ENCODE measurements around the gene CDR2. TPM values are rescaled to one million over a fixed set of nuclear protein-coding genes. Genes with fewer than 3 reads are reported as not detected.
A peak's percentile ranks its signal among the peaks of the same experiment; 100 is the strongest.
"Not testable (repeated sequence)": the region's sequence is repeated elsewhere in the genome, so short reads cannot be mapped to it uniquely, and the experiment has no call there.

Gene CDR2
- total RNA-seq (2014; rRNA removed; shearing (Covaris generic)): 22.0 and 22.4 TPM in 2 replicates

DNA sequence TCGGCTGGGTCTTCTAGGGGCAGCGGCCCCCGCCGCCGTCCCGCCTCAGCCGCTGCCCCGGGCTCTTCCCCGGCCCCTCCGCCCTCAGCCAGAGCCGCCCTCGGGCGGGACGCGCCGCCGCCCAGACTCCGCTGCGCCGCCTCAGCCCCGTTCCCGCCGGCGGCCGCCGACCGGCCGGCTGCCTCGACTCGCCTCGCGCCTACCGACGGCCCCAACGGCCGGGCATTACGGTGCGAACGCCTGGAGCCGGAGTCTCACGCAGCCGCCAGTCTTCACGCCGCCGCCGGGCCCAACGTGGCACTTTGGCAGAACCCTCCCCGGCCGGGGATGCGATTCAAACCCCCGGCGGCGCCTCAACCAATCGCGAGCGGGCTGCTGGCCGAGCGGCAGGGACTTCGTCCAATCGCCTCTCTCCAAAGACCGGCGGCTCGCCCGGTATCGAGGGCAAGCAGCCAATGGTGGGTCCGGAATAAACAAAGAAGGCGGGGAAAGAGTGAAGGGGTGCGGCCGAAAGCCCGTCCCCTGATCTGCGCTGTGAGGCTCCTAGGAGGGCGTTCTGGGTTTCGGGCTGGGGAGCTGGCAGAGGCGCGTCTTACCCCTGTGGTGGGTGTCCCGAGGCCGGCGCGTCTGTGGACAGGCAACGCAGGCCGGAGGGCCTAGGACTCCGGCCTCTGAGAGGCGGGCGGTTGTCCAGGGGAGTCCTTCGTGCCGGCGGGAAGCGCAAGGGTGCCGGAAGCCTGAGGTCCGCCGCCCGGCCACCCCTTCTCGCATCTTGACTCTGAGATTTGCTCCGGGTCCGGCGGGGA, at the start of gene CDR2:
TSS of gene CDR2 (minus strand) at position 309 of the 806 bp plus-strand sequence. CDS start 310 bp downstream, outside the sequence.
- peak; percentile 92 for DNase-seq (ENCODE audit: low spot score)

- no peak for DNase-seq (ENCODE audit: low spot score)
Measured at GRCh38 chr16:22423716-22424115, 49.3 kb upstream of the CDR2 start.

DNA sequence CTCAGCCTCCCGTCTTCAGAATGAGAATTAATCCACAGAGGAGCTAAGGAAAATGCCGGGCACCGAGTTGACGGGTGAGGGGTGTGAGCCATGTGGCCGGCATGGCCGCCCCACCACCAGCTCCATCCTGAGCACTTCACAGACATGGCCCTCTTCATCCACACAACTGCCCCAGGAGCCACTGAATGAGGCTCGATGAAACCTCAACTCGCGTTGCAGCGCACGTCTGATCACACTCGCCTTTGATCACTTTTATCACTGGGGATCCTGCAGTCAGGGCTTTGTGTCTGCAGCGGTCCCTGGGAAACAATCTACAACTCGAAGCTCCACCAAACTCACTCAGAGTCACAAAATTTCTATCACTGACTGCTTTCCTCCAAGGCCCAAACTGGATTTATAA, 46.7 kb upstream of the CDR2 start:
- DNase-seq (ENCODE audit: low spot score): no peak

DNA sequence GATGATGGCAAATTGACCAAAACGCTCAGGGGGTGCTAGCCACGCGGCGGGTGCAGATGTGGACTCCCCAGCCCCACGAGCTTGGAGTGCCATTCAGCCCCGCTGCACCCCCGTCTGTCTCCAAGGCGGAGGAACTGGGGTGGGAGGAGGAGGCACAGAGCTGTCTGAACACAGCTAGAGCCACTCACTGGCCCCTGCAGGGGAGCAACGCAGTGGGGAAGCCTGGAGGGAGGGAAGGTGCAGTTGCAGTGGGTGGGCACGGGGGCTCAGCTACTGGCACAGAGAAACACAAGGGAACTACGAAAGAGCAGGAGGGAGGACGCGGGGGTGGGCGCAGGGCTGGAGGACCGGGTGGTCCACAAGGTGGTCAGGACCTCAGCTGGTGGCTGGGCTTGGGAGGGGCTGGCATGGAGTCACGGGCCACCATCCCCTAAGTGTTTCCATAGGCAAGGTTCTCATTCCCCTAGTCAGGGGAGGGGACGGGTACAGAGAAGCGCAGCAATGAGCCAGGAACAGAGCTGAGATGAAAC, 46.3 kb upstream of the CDR2 start:
- DNase-seq (ENCODE audit: low spot score): no peak

DNA sequence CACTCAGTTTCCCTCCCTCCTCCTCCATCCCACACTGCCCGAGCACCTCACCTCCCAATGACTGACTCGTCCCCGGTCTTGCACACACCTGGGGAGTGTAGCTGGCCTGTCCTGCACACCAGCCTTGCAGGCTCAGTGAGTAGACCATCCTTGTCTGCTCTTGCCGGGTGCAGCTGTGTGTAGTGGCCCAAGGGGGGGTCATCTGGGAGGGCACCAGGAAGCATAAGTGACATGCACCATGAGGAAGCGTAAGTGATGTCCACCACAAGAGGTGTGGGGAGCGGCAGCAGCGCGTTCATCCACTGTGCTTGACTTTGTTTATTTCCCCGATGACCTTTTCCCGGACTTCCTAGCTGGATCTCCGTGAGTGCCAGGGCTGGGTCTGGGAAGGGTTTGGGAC, 45.5 kb upstream of the CDR2 start:
- no peak for DNase-seq (ENCODE audit: low spot score)

- no peak for DNase-seq (ENCODE audit: low spot score)
Measured at GRCh38 chr16:22418826-22419225, 44.4 kb upstream of the CDR2 start.

- DNase-seq (ENCODE audit: low spot score): not testable (repeated sequence)
Measured at GRCh38 chr16:22417798-22418197, 43.4 kb upstream of the CDR2 start.

DNA sequence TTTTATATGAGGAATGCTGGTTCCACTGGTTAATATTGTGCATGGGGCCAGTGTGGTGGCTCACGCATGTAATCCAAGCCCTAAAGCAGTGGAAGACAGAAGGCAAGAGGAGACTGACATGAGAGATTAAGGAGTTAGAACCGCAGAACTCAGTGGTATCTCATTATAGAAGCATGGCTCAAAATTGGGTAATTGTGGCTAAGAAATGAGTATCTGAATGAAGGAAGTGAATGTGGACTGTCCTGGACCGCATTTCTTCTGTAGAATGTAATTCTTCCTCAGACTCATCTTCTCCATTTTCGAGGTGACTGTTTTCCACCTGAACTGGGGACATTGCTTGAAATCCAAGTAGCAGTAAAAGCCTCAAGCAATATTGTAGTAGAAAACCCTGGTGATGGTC, 42.6 kb upstream of the CDR2 start:
- DNase-seq (ENCODE audit: low spot score): no peak

- no peak for DNase-seq (ENCODE audit: low spot score)
Measured at GRCh38 chr16:22413819-22414218, 39.4 kb upstream of the CDR2 start.

DNA sequence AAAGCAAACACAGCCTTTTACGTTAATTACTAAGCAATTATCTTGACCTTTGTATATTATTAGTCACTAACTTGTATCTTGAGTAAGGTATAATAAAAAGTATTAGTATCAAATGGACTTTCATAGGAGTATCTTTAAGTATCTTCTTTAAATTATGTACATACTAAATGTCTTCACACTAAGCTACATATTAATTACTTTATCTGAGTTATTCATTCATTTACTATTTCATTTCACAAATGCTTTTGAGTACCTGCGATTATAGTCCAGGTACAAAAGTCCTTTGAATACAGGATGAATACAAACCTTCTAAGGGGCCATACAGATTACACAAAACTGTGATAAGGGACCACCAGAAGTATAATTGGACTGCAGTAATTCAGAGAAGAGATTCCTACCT, 33.1 kb upstream of the CDR2 start:
- DNase-seq (ENCODE audit: low spot score): no peak

DNA sequence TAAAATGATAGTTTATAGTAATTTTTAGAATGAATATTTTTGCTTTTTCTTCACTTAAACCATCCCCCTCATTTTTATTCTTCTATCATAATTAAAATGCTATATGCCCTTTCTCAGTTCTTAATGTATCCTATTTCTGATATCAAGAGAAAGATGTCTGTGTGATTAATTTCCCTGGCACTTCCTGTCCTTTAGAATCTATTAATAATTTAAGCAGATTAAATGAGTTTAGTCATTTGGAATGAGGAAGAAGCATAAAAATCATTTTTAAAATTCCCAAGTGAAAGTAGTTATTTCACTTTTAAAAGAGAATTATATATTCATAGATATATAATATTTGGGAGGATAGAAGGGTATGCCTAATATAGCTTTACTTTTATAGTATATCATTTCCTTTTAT, 27.8 kb upstream of the CDR2 start:
- no peak for DNase-seq (ENCODE audit: low spot score)

DNA sequence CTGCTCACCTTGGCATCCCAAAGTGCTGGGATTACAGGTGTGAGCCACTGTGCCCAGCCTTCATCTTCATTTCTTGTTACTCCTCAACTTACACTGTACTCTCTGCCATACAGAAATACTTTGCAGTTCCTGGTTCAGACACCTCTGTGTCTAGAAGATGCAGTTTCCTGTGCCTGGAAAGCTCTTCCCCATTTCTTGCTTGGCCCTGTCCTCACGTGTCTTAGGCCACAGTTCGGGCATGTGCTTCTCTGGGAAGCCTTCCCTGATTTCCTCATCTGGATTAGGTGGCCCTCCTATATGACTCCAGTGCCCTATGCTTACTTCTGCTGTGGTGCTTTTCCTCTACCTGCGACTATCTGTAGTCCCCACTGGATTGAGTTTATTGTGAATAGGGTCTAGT, 26.5 kb upstream of the CDR2 start:
- no peak for DNase-seq (ENCODE audit: low spot score)

DNA sequence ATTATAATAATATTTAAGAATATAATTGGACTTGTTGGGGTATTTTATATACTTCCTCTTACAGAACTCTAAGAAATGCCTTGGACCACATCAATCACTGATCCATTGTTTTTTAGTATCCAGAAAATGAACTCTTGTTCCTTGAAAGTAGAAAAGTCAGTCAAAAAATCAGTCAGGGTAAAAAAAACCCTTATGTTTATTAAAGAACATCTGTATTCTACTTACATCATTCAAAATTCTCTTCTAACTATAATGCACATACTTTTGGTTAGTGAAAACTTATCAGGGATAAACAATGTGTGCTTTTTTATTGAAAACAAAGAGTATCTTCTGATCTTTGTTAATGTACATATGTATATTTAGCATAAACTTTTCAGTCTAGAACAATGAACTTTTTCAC, 23.5 kb upstream of the CDR2 start:
- DNase-seq (ENCODE audit: low spot score): no peak

GRCh38 chr16:22397464-22397863, 23.0 kb upstream of the CDR2 start:
- peak; percentile 87 for DNase-seq (ENCODE audit: low spot score)

GRCh38 chr16:22395960-22396359, 21.5 kb upstream of the CDR2 start:
- DNase-seq (ENCODE audit: low spot score): no peak

DNA sequence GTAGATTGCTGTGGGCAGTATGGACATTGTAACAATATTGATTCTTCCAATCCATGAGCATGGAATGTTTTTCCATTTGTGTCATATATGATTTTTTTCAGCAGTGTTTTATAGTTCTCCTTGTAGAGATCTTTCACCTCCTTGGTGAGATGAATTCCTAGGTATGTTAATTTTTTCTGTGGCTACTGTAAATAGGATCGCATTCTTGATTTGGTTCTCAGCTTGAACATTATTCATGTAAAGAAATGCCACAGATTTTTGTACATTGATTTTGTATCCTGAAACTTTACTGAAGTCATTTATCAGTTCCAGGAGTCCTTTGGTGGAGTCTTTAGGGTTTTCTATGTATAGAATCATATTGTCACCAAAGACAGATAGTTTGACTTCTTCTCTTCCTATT, 19.7 kb upstream of the CDR2 start:
- DNase-seq (ENCODE audit: low spot score): no peak

DNA sequence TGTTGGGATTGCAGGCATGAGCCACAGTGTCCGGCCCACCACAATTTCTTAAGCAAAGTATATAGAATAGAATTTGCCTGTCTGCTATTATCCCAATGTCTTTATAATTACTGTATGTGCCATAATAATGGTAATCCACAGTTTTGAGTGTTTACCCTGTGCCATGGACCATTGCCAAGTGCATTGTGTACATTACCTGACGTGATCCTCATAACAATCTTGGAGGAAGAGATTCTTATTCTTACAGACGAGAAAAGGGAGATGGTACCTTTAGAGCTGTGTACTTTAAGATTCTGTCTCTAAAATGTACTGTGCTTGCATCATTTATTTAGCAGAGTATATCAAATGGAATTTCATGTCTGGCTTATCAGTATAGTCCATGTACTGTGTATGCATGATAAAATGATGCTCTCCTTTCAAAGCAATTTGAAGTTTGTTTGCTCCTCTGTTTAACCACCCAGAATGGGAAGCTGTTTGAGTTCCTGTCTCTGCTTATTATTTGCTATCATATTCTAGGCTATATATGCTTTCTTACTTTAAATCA, 13.8 kb upstream of the CDR2 start:
- no peak for DNase-seq (ENCODE audit: low spot score)

DNA sequence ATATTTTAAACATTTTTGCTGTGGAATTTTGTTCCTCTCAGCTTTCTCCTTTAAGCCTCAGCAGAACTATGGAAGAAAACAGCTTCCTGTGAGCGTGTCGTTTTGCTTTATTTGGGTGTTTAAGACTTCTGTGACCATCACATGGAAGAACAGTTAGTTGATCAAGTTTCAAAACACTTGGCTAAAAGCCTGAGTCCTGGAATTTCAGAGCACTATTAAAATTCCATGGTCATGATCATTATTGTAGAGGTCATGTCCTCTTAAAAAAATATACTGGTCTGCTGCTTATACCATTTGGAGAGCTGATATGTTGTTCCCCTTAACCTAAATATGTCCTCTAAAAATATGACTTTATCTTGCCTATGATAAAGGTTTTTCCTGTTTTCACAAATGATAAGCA, 12.6 kb upstream of the CDR2 start:
- DNase-seq (ENCODE audit: low spot score): peak; percentile 83

- no peak for DNase-seq (ENCODE audit: low spot score)
Measured at GRCh38 chr16:22385196-22385595, 10.8 kb upstream of the CDR2 start.

GRCh38 chr16:22383827-22384226, 9.4 kb upstream of the CDR2 start:
- no peak for DNase-seq (ENCODE audit: low spot score)

- no peak for DNase-seq (ENCODE audit: low spot score)
Measured at GRCh38 chr16:22381392-22381791, 7.0 kb upstream of the CDR2 start.

- DNase-seq (ENCODE audit: low spot score): no peak
Measured at GRCh38 chr16:22380529-22380928, 6.1 kb upstream of the CDR2 start.

- no peak for DNase-seq (ENCODE audit: low spot score)
Measured at GRCh38 chr16:22379656-22380055, 5.2 kb upstream of the CDR2 start.
